GM18909 (cell line): ENCODE results near the gene HOXA13.

Experiments
- ATAC-seq: cut with Tn5 transposase; IDR thresholded peaks from one replicate; pipeline ENCODE4 v1.9.1; 2021; ENCODE audit warnings: mild to moderate bottlenecking; ENCODE audit not compliant: unreplicated experiment, poor library complexity

HOXA13 gene

DNA sequence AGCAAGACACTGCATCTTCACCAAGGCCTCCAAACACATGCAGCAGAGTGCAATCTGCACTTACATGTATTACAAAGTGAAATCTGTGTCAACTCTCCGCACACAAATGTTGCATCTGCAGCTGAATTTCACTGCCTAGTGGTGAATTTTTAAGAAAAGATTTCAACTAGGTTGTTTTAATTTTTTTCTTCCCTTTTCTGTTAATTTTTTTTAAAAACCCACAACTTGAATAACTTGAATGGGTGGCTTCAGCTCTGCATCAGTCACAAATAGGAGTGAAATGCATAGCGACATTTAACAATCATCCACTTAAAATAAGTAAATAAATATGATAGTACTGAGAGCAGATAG lies 5.9 kb downstream of the HOXA13 start:
- ATAC-seq, result no peak

DNA sequence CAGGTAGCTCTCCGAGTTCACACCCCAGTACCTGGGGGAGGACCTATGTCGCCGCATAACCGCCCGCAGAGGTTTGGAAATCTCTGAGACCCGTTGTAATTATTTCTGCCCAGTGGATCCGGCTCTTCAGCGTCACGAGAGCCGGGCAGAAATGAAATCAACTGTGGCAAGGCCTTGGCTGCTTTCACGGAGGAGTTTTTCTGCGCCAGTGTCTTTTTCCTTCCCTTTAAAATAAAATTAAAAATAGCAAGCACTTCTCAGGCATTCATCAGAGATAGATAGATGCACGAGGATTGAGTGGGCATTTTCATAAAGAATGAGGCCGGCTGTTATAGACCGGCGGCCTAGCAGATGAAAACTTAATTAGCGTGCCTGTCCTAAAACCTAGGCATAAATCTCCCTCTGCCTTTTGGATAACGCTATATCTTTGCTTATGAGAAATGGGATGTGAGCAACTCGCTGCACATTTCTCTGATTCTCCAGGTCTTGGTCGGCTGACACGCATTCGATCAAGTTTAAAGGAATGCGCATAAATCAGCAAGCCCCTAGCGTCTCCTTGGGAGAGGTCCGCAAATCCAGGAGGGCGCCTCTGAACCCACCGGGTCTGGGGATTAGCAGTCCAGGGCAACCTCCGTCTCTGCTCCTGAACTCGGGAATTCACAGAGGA lies 6.4 kb downstream of the HOXA13 start:
- no peak for ATAC-seq

DNA sequence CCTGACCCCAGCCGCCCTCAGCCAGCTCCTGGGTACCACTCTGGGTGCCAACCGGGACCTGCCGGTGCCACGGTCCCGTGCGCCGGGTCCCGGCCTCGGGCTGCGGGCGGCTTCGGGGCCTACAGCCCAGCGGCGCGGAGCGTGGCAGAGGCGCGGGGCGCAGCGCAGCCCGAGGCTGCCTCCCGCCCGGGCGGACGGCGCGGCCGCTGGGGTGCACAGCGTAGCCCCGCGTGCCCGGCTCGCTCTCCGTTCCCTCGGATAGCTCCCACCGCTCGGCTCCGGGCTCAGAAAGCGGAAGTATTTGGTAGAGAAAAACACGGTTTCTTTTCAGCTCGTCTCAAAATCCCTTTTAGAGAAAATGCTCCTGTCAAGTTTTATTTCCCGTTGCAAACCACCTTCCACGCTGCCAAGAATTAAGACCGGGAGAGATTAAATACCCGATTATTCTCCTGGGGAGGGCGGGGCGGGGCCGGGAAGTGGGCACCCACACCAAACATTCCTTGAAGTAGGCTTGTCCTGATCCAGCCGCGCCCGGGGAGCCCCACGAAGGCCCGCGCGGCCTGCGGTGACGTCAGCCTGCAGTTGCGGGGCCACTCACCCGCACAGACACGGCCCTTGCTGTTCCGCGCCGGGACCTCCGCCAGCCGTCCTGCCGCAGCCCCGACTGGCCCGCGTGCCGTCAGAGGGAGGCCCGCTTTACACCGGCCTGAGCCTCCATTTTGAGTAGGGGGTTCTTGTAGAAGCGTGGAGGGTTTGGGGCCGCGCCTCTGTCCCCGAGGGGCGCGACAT lies 7.2 kb downstream of the HOXA13 start:
- ATAC-seq, result no peak

DNA sequence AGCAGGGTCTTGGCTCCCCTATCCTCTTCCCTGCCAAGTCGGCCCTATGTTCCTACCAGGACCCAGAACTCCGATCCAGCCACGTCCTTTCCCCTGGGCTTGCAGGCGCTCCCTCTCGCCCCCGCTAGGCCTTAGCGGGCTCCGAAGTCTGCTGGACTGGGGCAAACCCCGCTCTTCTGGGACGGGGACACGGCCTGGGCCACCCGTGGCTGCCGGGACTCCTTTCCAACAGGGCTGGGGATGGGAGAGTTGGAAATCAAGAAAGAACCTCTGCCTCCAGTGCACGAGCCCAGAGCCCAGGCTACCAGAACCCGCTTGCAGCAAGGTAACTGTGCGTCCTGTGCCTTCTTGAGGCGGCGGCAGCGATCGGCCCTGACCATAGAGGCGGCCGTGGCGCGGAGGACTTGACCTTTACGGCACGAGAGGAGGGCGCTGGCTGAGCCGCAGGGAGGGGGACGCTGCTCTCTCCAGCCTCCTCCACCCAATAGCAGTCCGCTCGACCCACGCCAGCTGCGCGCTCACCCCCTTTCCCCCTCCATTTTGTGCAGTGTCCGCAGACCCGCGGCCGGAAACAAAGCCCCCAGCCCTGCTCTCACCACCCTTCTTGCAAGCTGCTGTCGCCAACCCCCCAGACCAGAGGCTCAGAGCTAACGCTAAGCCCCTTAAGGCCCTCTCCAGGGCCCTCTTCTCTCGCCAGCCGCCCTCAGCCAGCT lies 7.9 kb downstream of the HOXA13 start:
- no peak for ATAC-seq

DNA sequence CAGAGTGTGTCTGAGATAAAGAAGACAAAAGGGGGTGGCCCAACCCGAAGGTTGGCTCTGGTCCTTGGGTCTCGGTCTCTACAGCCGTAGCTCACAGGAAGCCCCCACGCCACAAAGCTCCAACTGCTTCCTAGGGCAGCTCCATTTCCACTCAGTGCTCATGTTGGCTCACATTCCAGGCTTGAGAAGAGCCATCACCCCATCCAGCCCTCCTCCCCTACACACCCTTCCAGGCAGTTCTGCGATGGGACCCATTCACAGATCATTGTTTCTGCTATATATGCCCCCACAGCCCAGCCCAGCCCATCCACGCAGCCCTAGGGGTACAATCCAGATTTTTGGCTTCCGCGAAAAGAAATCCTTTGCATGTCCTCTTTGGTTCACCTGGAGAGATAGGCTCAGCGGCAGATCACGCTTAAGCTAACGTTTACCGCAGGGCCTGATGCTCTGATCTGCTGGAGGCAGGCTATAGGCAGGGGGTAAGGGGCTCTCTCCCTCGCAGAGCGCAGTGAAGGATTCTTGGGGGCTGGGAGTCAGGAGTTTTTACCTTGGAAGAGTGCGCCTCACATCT lies 8.6 kb downstream of the HOXA13 start:
- no peak for ATAC-seq

DNA sequence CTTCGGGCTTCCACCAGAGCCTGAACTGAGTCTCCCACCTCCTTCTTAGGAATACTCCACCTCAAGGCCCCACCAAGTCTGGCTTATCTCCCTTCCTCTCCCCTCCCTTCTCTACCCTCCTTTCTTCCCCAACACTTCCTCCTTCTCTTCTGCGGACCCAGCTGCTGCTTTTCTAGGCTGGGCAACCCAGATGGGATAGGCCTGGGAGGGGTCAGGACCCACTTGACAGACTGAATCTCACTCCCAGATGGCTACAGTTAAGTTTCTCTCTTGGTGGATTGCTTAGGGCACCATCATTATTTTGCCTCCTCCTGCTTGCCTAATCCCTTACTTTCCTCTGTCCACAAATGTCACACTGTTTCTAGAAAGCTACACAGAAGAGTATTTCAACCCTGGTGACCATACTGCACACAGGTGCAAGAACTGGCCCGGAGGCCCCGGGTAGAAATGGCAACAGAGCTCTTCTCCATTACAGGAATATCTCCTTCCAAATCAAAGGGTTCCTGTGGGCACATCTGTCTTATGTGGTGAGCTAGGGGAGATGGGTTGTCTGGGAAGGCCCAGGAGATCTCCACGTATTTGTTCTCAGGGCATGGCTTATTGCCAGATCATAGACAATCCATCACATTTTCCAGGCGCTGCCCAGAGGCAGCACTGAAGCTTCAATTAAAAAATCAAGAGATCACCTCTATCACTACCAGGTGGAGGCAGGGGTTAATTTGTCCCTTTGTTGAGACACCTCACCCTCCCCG lies 9.7 kb downstream of the HOXA13 start:
- no peak for ATAC-seq

DNA sequence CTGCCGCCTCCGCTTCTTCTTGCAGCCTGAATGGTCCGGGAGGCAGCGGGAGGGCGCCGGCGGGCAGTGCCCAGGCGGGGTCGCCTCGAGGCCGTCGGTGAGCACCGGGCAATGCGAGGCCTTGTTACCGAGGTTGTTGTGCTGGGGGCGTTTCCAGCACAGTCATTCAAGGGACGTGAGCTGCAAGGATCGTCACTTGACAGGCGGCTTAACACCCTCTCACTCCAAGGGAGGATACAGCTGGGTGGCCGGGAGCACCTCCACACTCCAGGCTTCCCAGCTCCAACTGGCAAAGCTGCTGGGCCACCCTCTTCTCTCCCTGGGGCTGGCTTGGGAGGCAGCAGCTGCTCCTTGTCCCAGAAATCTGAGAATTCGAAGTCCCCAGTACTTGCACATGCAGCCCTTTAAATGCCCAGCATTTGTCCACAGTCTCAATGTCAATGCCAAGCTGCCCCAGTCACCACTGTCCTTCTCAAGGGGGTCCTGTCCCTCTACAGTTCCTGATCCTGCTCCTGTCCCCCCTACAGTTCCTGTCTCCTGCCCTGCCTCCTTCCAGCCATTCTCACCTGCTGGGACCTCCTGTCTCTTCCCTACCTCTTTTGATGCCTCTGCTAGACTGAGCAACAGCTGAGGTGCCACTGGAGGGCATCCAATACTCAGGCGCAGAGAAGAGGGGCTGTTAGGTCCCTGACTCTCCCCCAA lies 10.4 kb downstream of the HOXA13 start:
- ATAC-seq, result no peak

DNA sequence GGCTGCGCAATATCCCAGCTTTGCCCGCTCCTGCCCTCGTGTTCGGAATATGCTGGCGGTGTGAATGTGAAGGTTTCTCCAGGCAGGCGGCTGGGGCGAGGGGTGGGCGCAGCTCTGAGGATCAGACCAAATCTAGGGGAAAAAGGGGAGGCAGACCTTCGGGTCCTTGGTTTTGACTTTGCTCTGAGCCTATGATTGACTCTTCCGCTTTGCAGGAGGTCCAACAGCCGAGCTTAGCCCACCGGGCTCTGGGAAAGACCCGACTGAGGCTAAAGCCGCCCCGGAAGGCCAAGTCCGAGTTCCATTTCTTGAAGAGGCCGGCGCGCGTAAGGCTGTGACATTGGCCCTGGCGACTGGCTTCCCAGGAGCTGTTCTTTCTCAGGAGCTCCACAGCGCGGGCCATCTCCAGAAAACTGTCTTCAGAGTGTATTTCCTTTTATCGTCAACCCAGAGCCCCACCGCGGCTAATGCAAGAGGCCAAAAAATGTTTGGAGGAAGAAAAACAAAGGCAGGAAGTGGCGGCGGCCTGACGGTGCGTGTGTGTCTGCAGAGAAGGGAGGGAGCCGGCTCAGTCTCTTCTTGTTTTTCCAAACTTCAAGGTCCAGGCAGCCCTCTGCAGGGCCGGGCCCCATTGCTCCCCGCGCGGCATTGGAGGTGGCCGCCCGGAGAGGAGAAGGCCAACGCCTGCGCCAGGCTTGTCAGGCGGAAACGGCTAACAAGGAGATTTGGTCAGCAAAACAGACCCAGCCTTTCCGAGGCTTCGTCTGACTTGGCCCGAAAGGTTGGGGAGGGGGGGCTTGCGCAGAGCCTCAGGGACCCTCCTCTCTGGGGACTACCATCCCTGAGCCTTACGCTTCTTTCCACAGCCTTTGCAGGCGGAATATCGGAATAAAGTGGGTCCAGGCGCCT lies 11.3 kb downstream of the HOXA13 start:
- ATAC-seq, result no peak

DNA sequence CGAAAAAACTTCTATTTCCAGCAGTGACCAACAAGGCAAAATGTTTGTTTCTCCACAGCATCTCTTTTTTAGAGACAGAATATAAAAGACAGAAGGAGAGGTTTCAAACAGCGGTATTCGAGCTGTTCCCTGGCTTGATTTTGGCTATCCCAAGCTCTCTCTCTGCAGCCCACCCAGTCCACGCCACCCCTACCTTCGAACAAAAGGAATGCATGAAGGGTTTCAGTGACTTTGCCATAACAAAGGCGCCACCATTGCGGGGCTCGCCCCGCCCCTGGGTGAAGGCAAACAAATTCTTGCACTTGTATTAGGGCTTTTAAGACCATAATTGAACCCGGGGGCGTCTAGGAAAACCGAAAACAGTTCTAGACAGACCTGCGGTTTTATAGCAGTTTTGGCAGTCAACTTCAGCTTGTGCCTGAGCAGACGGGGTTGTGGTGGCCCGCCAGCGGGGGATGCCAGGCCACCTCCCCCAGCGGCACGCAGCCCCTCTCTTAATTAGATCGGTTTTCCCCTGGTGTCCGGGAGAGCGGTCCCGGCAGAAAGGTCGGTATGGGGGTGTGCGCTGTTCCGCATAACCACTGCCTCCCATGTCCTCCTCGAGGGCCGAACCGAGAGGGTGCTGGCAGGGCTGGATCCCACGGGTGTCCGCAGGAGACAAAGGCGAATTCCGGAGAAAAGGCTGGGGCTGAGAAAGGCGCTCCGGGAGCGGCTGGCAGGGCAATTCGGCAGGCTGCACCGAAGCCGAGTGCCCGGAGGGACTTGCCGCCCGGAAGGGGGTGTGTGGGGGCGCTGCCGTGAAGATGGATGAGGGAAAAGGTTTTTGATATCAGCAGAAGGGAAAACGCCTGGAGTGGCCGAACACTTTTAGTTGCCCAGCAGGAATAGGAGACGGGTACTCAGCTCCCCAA lies 12.2 kb downstream of the HOXA13 start:
- no peak for ATAC-seq

DNA sequence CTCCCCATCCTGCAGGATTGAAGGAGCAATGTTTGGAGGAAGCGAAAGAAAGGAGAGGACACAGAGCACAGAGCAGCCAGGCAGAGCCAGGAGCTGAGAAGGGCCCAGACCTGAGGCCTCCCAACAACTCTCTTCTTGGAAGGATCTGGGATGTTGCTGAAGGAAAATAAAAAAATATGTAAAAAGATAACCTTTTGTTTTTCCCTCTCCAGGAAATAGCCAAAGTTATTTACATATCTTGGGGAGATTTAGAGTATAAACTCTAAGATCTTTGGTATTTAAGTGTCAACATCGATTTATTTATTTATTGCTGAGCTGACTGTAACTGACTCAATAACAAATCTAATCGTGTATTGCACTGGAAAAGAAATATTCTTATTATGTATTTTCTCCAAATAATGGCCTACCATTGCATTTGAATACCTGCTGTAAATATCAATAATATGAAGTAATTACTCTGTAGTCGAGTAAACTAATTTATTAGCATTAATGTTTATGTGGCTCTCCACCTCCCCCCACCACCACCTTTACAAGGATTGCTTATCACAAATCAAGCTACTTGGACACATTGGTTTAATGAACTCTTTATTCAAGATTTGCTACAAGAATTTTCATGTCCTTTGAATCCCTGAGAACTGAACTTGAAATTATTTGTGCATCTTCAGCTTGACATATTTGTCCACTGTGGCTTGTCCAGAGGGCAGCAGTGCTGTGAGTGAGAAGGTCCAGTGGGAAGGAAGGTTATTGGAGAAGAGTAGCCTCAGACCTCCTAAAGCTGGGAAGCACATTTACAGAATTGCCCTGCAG lies 13.0 kb downstream of the HOXA13 start:
- ATAC-seq, result no peak

DNA sequence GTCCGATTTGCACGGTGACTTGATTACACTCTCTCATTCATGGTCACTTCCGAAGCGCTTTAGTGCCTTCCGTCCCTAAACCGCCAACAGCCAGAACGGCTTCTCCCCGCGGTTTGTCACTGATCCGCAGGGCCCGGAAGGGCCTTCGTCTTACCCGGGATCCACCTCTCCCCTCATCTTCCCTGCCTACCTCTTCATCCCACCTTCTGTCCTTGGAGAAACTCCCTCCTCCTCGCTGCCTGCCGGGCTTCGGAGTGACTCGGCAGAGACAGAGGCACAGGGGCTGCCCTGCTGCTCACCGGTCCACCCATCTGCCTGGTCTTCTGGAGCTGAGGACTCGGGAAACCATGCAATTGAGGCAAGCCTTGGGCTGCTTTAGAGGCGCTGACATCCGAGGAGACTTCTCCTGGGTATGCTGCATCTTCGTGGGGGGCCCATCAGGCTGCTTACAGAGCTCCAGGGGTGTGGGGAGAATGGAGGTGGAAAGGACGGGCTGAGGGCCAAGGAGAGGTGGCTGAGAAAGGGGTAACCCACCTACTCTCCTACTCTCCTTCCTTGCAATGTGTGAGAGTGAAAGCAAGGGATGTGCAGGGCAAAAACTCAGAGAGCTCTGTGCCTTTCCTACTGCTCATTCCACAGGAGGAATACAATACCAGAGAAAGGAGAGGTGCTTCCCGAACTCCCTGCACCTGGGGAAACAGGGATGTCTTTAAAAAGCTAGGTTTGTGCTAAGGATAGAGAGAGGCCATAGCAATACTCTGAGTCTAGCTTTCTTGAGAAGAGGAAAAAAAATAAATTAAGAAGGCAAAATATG lies 13.8 kb downstream of the HOXA13 start:
- ATAC-seq, result no peak

DNA sequence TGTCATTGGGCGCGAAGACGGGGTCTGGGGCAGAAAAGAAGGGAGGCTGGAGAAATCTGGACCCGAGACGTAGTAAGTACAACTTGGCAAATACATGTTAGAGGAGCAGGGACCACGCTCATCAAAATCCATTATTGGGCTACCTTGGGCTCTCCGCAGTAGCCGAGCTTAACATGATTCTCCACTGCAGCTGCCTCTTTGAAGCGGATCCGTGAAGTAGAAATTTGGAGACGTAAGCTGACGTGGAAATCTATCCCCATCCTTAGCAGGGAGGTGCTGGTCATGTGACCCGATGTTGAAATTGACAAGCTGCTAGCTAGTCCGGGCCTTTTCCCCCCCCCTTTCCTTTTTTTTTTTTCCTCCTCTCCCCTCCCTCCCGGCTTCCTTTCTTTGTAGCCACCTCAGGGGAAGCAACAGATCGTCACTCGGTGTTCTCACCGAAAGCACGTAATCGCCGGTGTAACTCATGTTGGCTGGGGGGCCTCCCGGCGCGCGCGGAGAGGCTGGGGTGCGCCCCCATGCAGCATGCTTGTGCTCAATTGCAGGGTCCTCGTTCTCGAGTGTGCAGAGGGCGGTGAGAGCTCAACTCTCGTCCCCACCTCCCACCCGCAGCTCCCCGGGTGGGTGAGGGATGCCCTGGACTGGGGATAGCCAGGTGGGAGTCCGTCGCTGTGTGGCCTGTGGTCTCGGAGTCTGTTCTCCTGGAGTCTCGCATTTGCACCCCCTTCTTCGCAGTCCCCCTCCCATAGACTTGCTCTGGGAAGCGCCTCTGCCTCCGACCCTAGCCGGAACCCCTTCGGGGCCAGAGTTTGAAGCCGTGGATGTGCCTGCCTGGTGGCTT lies 14.7 kb downstream of the HOXA13 start, which contains the start of gene HOXA11:
Gene HOXA11, minus strand, starts transcription at position 220 of the 841 bp plus-strand sequence. Its CDS starts 88 bp downstream, at position 132.
- ATAC-seq, result no peak

DNA sequence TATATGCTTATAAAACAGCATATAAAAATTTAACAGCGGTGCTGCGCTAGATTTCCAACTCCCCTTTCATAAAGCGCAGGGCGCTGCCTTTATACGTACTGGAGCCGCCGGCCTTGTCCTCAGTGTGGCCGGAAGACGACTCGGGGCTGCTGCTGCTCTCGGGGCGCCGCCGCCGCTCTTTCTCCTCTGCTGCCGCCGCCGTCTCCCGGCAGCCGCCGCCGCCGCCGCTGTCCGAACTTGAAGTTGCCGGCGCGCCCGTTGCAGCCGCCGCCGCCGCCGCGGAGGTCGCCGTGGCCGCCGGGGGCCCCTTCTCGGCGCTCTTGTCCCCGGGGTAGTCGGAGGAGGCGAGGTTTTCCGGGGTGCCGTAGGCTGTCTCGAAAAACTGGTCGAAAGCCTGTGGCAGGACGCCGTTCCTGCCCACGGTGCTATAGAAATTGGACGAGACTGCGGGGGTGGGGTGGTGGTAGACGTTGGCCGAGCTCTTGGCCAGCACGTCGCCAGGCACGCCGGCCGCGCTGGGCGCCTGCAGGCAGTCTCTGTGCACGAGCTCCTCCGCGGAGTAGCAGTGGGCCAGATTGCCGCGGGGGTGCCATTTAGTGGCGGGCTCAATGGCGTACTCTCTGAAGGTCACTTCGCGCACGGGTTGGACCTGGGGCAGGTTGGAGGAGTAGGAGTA lies 15.4 kb downstream of the HOXA13 start:
- no peak for ATAC-seq

DNA sequence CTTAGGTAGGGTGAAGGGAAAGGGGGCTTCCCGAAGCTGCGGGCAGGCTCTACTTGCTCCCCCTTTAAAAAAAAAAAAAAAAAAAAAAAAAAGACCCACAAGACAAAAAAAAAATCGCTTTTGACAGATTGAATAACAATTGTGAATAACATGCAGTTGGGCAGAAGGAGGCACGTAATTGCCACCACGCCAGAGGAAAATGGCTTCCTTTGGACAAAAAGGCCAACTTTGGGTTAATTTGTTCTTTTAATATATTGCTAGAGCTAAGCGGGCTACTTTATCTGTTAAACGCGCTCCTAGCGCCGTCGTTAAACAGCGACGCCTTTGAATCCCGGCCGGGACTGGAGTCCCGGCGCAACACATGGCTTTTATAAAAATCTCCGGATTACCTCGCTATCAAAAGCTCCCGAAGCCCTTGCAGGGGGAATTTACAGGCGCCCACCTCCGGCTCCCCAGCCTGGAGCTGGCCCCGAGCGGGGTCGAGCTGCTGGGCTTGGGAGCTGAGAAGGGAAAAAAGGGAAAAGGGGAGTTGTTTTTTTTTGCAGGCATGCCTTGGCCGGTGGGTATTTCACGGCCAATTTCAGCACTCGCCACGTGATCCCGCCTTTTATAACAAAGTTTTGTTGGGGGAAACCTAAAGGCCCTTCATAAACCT lies 16.1 kb downstream of the HOXA13 start:
- ATAC-seq, result no peak
